Hepatocyte (in vitro differentiated cells): ENCODE data around the gene NUDT19.

Experiments
- CTCF ChIP-seq: fragments of 200-600 bp; sonication (generic); IDR thresholded peaks from 2 replicates; pipeline ENCODE4 v1.5.1; 2016; ENCODE audit warnings: antibody characterized with exemption, mild to moderate bottlenecking; ENCODE audit not compliant: poor library complexity
- EZH2 ChIP-seq: fragments of 200-600 bp; sonication (generic); IDR thresholded peaks from 2 replicates; pipeline ENCODE4 v1.6.1; 2016; ENCODE audit warnings: antibody characterized with exemption, mild to moderate bottlenecking, borderline replicate concordance
- EZH2phosphoT487 ChIP-seq: fragments of 200-600 bp; sonication (generic); IDR thresholded peaks from one replicate; pipeline ENCODE4 v1.6.1; 2018; ENCODE audit warnings: antibody characterized with exemption, mild to moderate bottlenecking, low read depth, moderate library complexity; ENCODE audit not compliant: unreplicated experiment, severe bottlenecking

- TF ChIP-seq EZH2 (no peak), CTCF (no peak), EZH2phosphoT487 (no peak)
Observed at GRCh38 chr19:32686847-32687475, 4.7 kb upstream of the NUDT19 start.
